PC-3 (cell line): ENCODE results near the gene ARHGEF28. TPM values are rescaled to one million over a fixed set of nuclear protein-coding genes. Genes with fewer than 3 reads are reported as not detected.

ENCODE experiments used
- ATAC-seq: fragments of 200-7000 bp; cut with Tn5 transposase; 2 replicates; pipeline ENCODE4 v1.9.1; 2020; ENCODE audit warnings: mild to moderate bottlenecking, moderate library complexity
- BruUV-seq: library from RNA; stranded (reverse); fragments of 400-500 nt; replicated peaks from 2 replicates; lab custom pipeline; 2021; lab: Mats Ljungman, UMichigan
- CTCF ChIA-PET: fragments of 300-600 bp; sonication (Branson Sonifier 250); formaldehyde crosslinking; loops from one replicate; lab custom pipeline; 2022; ENCODE audit warnings: antibody characterized with exemption; lab: Charles Lee
- POLR2A ChIA-PET: fragments of 300-600 bp; sonication (Branson Sonifier 250); formaldehyde crosslinking; loops from one replicate; lab custom pipeline; 2022; ENCODE audit warnings: antibody characterized with exemption; ENCODE audit not compliant: unreplicated experiment; lab: Charles Lee
- DNase-seq: peaks from one replicate; pipeline ENCODE4 v3.0.0-alpha.2; 2015
- H2AFZ ChIP-seq: fragments of 300-600 bp; sonication (generic); 2 replicates; pipeline ENCODE4 v1.6.0; 2016; ENCODE audit warnings: antibody characterized with exemption, low read length
- H3F3A ChIP-seq: fragments of 300-600 bp; sonication (generic); one replicate; pipeline ENCODE4 v1.6.0; 2017; ENCODE audit warnings: antibody characterized with exemption, low read length, control low read depth, mild to moderate bottlenecking; ENCODE audit not compliant: unreplicated experiment
- H3K27ac ChIP-seq: fragments of 300-600 bp; sonication (generic); 2 replicates; pipeline ENCODE4 v1.5.1; 2016; ENCODE audit warnings: mild to moderate bottlenecking, low read length
- H3K27me3 ChIP-seq: fragments of 300-600 bp; sonication (generic); 2 replicates; pipeline ENCODE4 v1.6.1; 2016; ENCODE audit warnings: low read length, mixed read lengths
- H3K36me3 ChIP-seq: fragments of 300-600 bp; sonication (generic); 2 replicates; pipeline ENCODE4 v1.6.1; 2016; ENCODE audit warnings: low read depth, mixed run types, low read length, mixed read lengths
- H3K4me1 ChIP-seq: fragments of 300-600 bp; sonication (generic); 2 replicates; pipeline ENCODE4 v1.5.1; 2016; ENCODE audit warnings: low read length; ENCODE audit not compliant: insufficient read depth
- H3K4me2 ChIP-seq: fragments of 300-600 bp; sonication (generic); 2 replicates; pipeline ENCODE4 v1.6.0; 2016; ENCODE audit warnings: low read length
- H3K4me3 ChIP-seq: fragments of 300-600 bp; sonication (generic); 2 replicates; pipeline ENCODE4 v1.5.1; 2016; ENCODE audit warnings: mild to moderate bottlenecking, low read length, mixed read lengths
- H3K79me2 ChIP-seq: fragments of 300-600 bp; sonication (generic); 2 replicates; pipeline ENCODE4 v1.6.1; 2017; ENCODE audit warnings: low read length, mixed read lengths
- H3K9ac ChIP-seq: fragments of 300-600 bp; sonication (generic); 2 replicates; pipeline ENCODE4 v1.6.0; 2016; ENCODE audit warnings: mild to moderate bottlenecking, low read length
- H3K9me2 ChIP-seq: fragments of 300-600 bp; sonication (generic); replicated peaks from 2 replicates; pipeline ENCODE4 v1.6.1; 2016; ENCODE audit warnings: mixed run types, low read length, mixed read lengths
- H3K9me3 ChIP-seq: fragments of 300-600 bp; sonication (generic); 2 replicates; pipeline ENCODE4 v1.6.1; 2016; ENCODE audit warnings: low read length, mixed read lengths
- H4K20me1 ChIP-seq: fragments of 300-600 bp; sonication (generic); 2 replicates; pipeline ENCODE4 v1.6.1; 2016; ENCODE audit warnings: low read length, mixed read lengths
- EZH2 ChIP-seq: fragments of 300-600 bp; sonication (generic); IDR thresholded peaks from one replicate; pipeline ENCODE4 v1.6.1; 2017; ENCODE audit warnings: antibody characterized with exemption, mild to moderate bottlenecking, low read length; ENCODE audit not compliant: unreplicated experiment
- EZH2phosphoT487 ChIP-seq: fragments of 300-600 bp; sonication (generic); IDR thresholded peaks from 2 replicates; pipeline ENCODE4 v1.6.1; 2018; ENCODE audit warnings: mild to moderate bottlenecking, antibody characterized with exemption, low read length, borderline replicate concordance
- intact Hi-C: fragments of 100-400 bp; cut with micrococcal nuclease; formaldehyde crosslinking; loops from 2 replicates; pipeline ENCODE4 v1.9.0; 2023
- total RNA-seq: library from RNA; depleted of rRNA; stranded (reverse); fragments of >200 nt; gene quantifications from 2 replicates; pipeline ENCODE4 v1.2.3, GENCODE V29; 2014
- TF ChIP-seq, protein P1 (sequence below): fragments of 300-600 bp; sonication (generic); conservative IDR thresholded peaks from 2 replicates; pipeline ENCODE4 v1.5.1; 2017; ENCODE audit warnings: antibody characterized with exemption, low read depth, mild to moderate bottlenecking, low read length

The ARHGEF28 gene
- total RNA-seq, 1 experiment from 2014 or later = 24.2 TPM

DNA sequence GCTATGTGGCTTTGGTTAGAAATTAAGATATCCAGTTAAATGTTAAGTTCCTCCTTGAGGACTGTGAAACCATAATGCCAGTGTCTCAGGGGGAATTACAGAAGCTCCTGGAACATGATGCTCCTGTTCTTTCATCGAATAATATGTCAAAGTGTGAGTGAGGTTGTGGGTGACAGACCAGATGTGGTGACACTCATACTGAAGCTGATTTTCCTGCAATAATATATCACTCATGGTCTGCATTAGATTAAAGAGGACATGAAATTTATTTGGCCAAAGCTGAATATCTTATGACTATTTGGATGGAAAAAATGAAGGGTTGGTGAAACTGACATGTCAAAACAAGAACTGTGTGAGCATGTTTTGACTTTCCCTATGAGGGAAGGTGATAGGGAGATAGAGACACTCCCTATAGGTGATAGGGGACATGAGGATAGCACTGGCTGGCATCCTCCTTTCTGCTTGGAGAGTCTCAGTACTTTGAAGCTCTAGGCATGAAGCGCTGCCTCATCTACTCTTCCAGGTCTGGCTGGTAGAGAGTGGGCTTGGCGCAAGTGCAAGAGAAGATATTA is 173.5 kb downstream of the ARHGEF28 start:
- H3K36me3 ChIP-seq = peaks cover 3% of the 10 kb centered on the region; the same call in 1 of the 2 replicates
- H3K79me2 ChIP-seq = no peaks in the 10 kb centered on the region
- H3K4me1 ChIP-seq = peaks cover 22% of the 10 kb centered on the region
- TF ChIP-seq EZH2 (no peak), EZH2phosphoT487 (no peak)
- TF ChIP-seq, protein P1, sequence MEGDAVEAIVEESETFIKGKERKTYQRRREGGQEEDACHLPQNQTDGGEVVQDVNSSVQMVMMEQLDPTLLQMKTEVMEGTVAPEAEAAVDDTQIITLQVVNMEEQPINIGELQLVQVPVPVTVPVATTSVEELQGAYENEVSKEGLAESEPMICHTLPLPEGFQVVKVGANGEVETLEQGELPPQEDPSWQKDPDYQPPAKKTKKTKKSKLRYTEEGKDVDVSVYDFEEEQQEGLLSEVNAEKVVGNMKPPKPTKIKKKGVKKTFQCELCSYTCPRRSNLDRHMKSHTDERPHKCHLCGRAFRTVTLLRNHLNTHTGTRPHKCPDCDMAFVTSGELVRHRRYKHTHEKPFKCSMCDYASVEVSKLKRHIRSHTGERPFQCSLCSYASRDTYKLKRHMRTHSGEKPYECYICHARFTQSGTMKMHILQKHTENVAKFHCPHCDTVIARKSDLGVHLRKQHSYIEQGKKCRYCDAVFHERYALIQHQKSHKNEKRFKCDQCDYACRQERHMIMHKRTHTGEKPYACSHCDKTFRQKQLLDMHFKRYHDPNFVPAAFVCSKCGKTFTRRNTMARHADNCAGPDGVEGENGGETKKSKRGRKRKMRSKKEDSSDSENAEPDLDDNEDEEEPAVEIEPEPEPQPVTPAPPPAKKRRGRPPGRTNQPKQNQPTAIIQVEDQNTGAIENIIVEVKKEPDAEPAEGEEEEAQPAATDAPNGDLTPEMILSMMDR = no peak
- DNase-seq = no peak
- no peaks in the 10 kb centered on the region for H3K9me2 ChIP-seq
- no peak for ATAC-seq
- ChIA-PET CTCF (no interaction called here), POLR2A (no interaction called here)
- no peak overlapping the region for H2AFZ ChIP-seq
- H3K4me3 ChIP-seq = no peak overlapping the region
- no TSS peak for BruUV-seq
- intact Hi-C loops = no loop called here
- H3K27me3 ChIP-seq = no peaks in the 10 kb centered on the region
- no peak overlapping the region for H3K4me2 ChIP-seq
- H3F3A ChIP-seq = no peaks in the 10 kb centered on the region
- H4K20me1 ChIP-seq = no peaks in the 10 kb centered on the region
- no peaks in the 10 kb centered on the region for H3K9me3 ChIP-seq
- H3K27ac ChIP-seq = no peak overlapping the region
- no peak overlapping the region for H3K9ac ChIP-seq

DNA sequence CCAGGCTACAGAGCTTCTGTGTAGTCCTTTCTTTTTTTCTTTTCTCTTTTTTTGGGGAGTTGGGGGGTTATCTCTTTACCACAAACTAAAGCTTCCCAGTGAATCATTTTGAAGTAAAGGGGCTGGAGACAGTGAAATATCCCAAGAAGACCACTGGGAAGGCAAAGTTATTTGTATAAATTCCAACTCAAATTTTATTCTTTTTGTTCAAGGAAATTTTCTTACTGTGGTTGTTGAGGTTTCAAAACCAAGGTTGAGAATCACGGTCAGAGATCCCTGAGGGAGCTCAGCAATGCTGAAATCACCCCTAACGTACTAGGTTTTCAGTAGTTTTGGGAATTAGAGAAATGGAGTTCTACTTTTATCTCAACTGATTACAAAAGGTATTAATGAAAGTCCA is 175.7 kb downstream of the ARHGEF28 start:
- Histone ChIP-seq H3K9me3 (no peaks in the 10 kb centered on the region), H3K79me2 (no peaks in the 10 kb centered on the region), H3K4me2 (no peak overlapping the region), H2AFZ (no peak overlapping the region), H3K9ac (no peak overlapping the region), H3K27me3 (no peaks in the 10 kb centered on the region), H4K20me1 (no peaks in the 10 kb centered on the region), H3F3A (no peaks in the 10 kb centered on the region), H3K9me2 (no peaks in the 10 kb centered on the region), H3K4me1 (peaks cover 10% of the 10 kb centered on the region), H3K4me3 (no peak overlapping the region), H3K36me3 (no peaks in the 10 kb centered on the region), H3K27ac (no peak overlapping the region)
- TF ChIP-seq EZH2 (no peak), EZH2phosphoT487 (no peak)
- TF ChIP-seq, protein P1 = no peak
- no peak for ATAC-seq
- ChIA-PET CTCF (no interaction called here), POLR2A (no interaction called here)
- intact Hi-C loops = no loop called here
- BruUV-seq = no TSS peak
- no peak for DNase-seq

DNA sequence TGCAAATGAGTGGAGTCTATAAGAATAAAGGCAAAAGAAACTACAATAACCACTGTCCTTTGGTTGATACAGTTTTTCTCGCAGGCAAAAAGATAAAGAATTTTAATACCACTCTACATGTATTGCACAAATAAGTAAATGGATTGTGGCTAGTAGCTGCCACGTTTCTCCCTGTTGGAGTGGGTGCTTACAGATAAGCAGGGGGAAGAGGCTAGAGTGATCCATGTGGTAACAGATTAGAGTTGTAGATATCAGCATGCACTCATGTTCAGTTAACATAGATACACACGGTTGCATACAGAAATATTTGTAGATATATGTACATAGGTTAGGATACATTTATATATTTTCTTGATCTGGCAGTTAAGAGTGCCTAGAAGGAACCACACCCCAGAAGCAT is 179.5 kb downstream of the ARHGEF28 start:
- POLR2A ChIA-PET = no interaction called here
- TF ChIP-seq EZH2 (no peak), EZH2phosphoT487 (no peak)
- TF ChIP-seq, protein P1 = no peak
- ATAC-seq = no peak
- H3K4me1 ChIP-seq = no peaks in the 10 kb centered on the region
- no peaks in the 10 kb centered on the region for H3K27me3 ChIP-seq
- no peak overlapping the region for H3K27ac ChIP-seq
- DNase-seq = no peak
- no TSS peak for BruUV-seq
- H3F3A ChIP-seq = no peaks in the 10 kb centered on the region
- no peaks in the 10 kb centered on the region for H3K9me3 ChIP-seq
- intact Hi-C loops = no loop called here
- H3K9me2 ChIP-seq = no peaks in the 10 kb centered on the region
- H3K4me3 ChIP-seq = no peak overlapping the region
- H3K79me2 ChIP-seq = no peaks in the 10 kb centered on the region
- no peak overlapping the region for H2AFZ ChIP-seq
- no peak overlapping the region for H3K9ac ChIP-seq
- H4K20me1 ChIP-seq = no peaks in the 10 kb centered on the region
- CTCF ChIA-PET = no interaction called here
- H3K4me2 ChIP-seq = no peak overlapping the region
- no peaks in the 10 kb centered on the region for H3K36me3 ChIP-seq
